K562 (cell line): Measurements from ENCODE around the gene ACTBL2. TPM values are rescaled to one million over a fixed set of nuclear protein-coding genes. Genes with fewer than 3 reads are reported as not detected.

ENCODE experiments used
- ATAC-seq: fragments of 200-7000 bp; cut with Tn5 transposase; 3 replicates; pipeline ENCODE4 v1.9.1; 2020; ENCODE audit warnings: moderate library complexity
- BruUV-seq: library from RNA; stranded (reverse); fragments of 400-500 nt; replicated peaks from 2 replicates; lab custom pipeline; 2021; lab: Mats Ljungman, UMichigan
- CTCF ChIA-PET: fragments of 300-600 bp; formaldehyde crosslinking; extraction: SDS; loops from one replicate; lab custom pipeline; 2021; ENCODE audit warnings: low intra/inter-chr PET ratio; lab: Yijun Ruan, JAX
- POLR2A ChIA-PET: fragments of 300-600, 350-650 bp; sonication (Branson Sonifier 250); formaldehyde crosslinking; extraction: SDS; loops from one replicate; lab custom pipeline; 2021; ENCODE audit warnings: antibody characterized with exemption, inconsistent platforms; lab: Yijun Ruan, JAX
- DNase-seq, 4 experiments: peaks; one replicate each; pipeline versions ENCODE4 v3.0.0 to v3.0.0-alpha.2; 2011 to 2018; ENCODE audit warnings: low spot score in 3 of 4, mixed read lengths in 3 of 4; ENCODE audit errors: extremely low read depth in 1 of 4
- FAIRE-seq: peaks from 2 replicates; lab custom pipeline; 2011; peaks lifted over from hg19 to GRCh38; lab: Jason Lieb, UNC
- H2AFZ ChIP-seq: 2 replicates; pipeline ENCODE4 v1.6.0; 2011; ENCODE audit warnings: low read depth, low read length, control low read depth, inconsistent platforms
- H3K27ac ChIP-seq: fragments of 200-600 bp; 3 replicates; pipeline ENCODE4 v1.8.0; 2011; ENCODE audit warnings: low read depth, mild to moderate bottlenecking, control low read depth, inconsistent platforms, low read length, moderate library complexity, mixed read lengths; ENCODE audit errors: extremely low read depth
- H3K27me3 ChIP-seq, 2 experiments: fragments of 300-600 bp in 1 of 2; 2 replicates in 1 of 2; 3 replicates in 1 of 2; pipeline versions ENCODE4 v1.6.0 to v1.8.0; 2011; ENCODE audit warnings: inconsistent platforms in 2 of 2, low read length in 2 of 2, mild to moderate bottlenecking in 1 of 2, mixed read lengths in 1 of 2, moderate library complexity in 1 of 2; ENCODE audit not compliant: control insufficient read depth in 2 of 2, insufficient read depth in 2 of 2
- H3K36me3 ChIP-seq: fragments of 300-600 bp; 3 replicates; pipeline ENCODE4 v1.8.0; 2011; ENCODE audit warnings: mild to moderate bottlenecking, low read length, inconsistent platforms; ENCODE audit not compliant: control insufficient read depth, insufficient read depth
- H3K4me1 ChIP-seq, 2 experiments: fragments of 200-600 bp in 1 of 2; replicated peaks in 1 of 2; 2 replicates in 1 of 2; 3 replicates in 1 of 2; pipeline versions ENCODE4 v1.5.1 to v1.8.0; 2011; ENCODE audit warnings: inconsistent platforms in 2 of 2, low read length in 2 of 2, mild to moderate bottlenecking in 1 of 2, mixed read lengths in 1 of 2, moderate library complexity in 1 of 2; ENCODE audit not compliant: control insufficient read depth in 2 of 2, insufficient read depth in 2 of 2
- H3K4me2 ChIP-seq: 2 replicates; pipeline ENCODE4 v1.6.1; 2011; ENCODE audit warnings: low read length, control low read depth, inconsistent platforms, mixed read lengths; ENCODE audit not compliant: insufficient read depth
- H3K4me3 ChIP-seq: fragments of 200-600 bp; sonication (generic), shearing (Covaris generic); 2 replicates; pipeline ENCODE4 v1.5.1; 2016; ENCODE audit warnings: control low read depth, inconsistent platforms
- H3K79me2 ChIP-seq: fragments of 200-600 bp; 3 replicates; pipeline ENCODE4 v1.8.0; 2011; ENCODE audit warnings: low read length, inconsistent platforms; ENCODE audit not compliant: control insufficient read depth, insufficient read depth
- H3K9ac ChIP-seq, 2 experiments: 2 replicates each; pipeline versions ENCODE4 v1.6.0 to v1.6.1; 2011; ENCODE audit warnings: low read depth in 2 of 2, low read length in 2 of 2, control low read depth in 1 of 2, inconsistent platforms in 1 of 2, mild to moderate bottlenecking in 1 of 2, mixed read lengths in 1 of 2; ENCODE audit not compliant: insufficient read depth in 1 of 2
- H3K9me1 ChIP-seq: one replicate; pipeline ENCODE4 v1.6.0; 2011; ENCODE audit warnings: inconsistent platforms, mild to moderate bottlenecking, low read length, moderate library complexity; ENCODE audit not compliant: control insufficient read depth, insufficient read depth
- H3K9me3 ChIP-seq: replicated peaks from 2 replicates; pipeline ENCODE4 v1.5.1; 2011; ENCODE audit warnings: low read depth, low read length, inconsistent platforms; ENCODE audit not compliant: control insufficient read depth, insufficient read depth
- H4K20me1 ChIP-seq: replicated peaks from 2 replicates; pipeline ENCODE4 v1.6.1; 2011; ENCODE audit warnings: low read length, inconsistent platforms, mixed read lengths; ENCODE audit not compliant: control insufficient read depth, insufficient read depth
- BRD4 ChIP-seq: fragments of 200-600 bp; sonication (generic); IDR thresholded peaks from 2 replicates; pipeline ENCODE4 v1.6.1; 2017; ENCODE audit warnings: inconsistent platforms
- CBX5 ChIP-seq: IDR thresholded peaks from 2 replicates; pipeline ENCODE4 v1.6.1; 2014; ENCODE audit warnings: low read depth, borderline replicate concordance
- HCFC1 ChIP-seq: IDR thresholded peaks from 2 replicates; pipeline ENCODE4 v1.6.1; 2012; ENCODE audit warnings: low read depth, low read length, improper control_type of control experiment
- KDM4B ChIP-seq, 2 experiments: fragments of 450-650 bp in 1 of 2; sonication (generic) in 1 of 2; IDR thresholded peaks; 2 replicates each; pipeline ENCODE4 v1.6.1; 2016 to 2017; ENCODE audit warnings: borderline replicate concordance in 2 of 2, antibody characterized with exemption in 1 of 2, low read depth in 1 of 2, mild to moderate bottlenecking in 1 of 2
- PCBP2 ChIP-seq: fragments of 200-400 bp; formaldehyde crosslinking; IDR thresholded peaks from 2 replicates; pipeline ENCODE4 v1.6.1; 2018; ENCODE audit warnings: low read length, low read depth, mild to moderate bottlenecking, moderate library complexity; ENCODE audit not compliant: poor library complexity, severe bottlenecking
- TEAD4 ChIP-seq, 2 experiments: sonication (generic) in 1 of 2; formaldehyde crosslinking in 1 of 2; IDR thresholded peaks; 2 replicates each; pipeline versions ENCODE4 v1.6.1 to v1.8.0; 2012 to 2022; ENCODE audit warnings: borderline replicate concordance in 1 of 2, inconsistent platforms in 1 of 2, low read length in 1 of 2, mild to moderate bottlenecking in 1 of 2, missing genetic modification reagents in 1 of 2
- WHSC1 ChIP-seq: IDR thresholded peaks from one replicate; pipeline ENCODE4 v1.6.1; 2012; ENCODE audit warnings: low read length, control low read depth, inconsistent platforms
- ZFP1 ChIP-seq: fragments of 450-650 bp; formaldehyde crosslinking; IDR thresholded peaks from 2 replicates; pipeline ENCODE4 v1.4.0; 2020; ENCODE audit warnings: mild to moderate bottlenecking, mixed read lengths
- ZNF785 ChIP-seq: fragments of 250-450 bp; sonication (Bioruptor Pico); IDR thresholded peaks from 2 replicates; pipeline ENCODE4 v1.4.0; 2020; ENCODE audit warnings: mild to moderate bottlenecking
- WGBS: fragments of 100-300 bp; shearing (Covaris generic); methylation state at CpG from one replicate; pipeline ENCODE4 v1.1.6; 2016; ENCODE audit warnings: low coverage, mixed read lengths; ENCODE audit not compliant: insufficient coverage; ENCODE audit errors: missing lambda C conversion rate; 5-methylcytosine and 5-hydroxymethylcytosine counted together
- in situ Hi-C: fragments of 300-500 bp; cut with MboI; formaldehyde crosslinking; loops from 4 replicates; pipeline ENCODE4 v1.15.0; 2018; ENCODE audit warnings: inconsistent platforms, mixed read lengths
- intact Hi-C: fragments of 100-400 bp; cut with micrococcal nuclease; formaldehyde crosslinking; loops from 2 replicates; pipeline ENCODE4 v1.14.2; 2022
- polyA plus RNA-seq, 8 experiments: library from polyadenylated mRNA; depleted of rRNA in 4 of 8; stranded (reverse) in 5 of 8; unstranded in 3 of 8; fragments of >200 nt; fragmentation: Nextera tagmentation in 2 of 8; fragmentation: Illumina TruSeq in 1 of 8; extraction: Ambion mirVana in 2 of 8; extraction: Trizol in 1 of 8; gene quantifications; 2 replicates each; pipeline versions ENCODE4 v1.2.1 to v1.2.3, GENCODE V29; 2011 to 2014; ENCODE audit warnings: inconsistent platforms in 1 of 8, missing spikeins in 1 of 8
- total RNA-seq, 7 experiments: library from RNA; depleted of rRNA in 6 of 7; stranded (reverse); fragments of >200 nt in 6 of 7; fragmentation: Illumina TruSeq in 2 of 7; extraction: Trizol in 2 of 7; gene quantifications; 2 replicates each; pipeline versions ENCODE4 v1.2.1 to v1.2.3, GENCODE V29; 2011 to 2021; ENCODE audit warnings: low replicate concordance in 1 of 7
- TF ChIP-seq, protein P1 (sequence below): conservative IDR thresholded peaks from 2 replicates; pipeline ENCODE4 v1.6.1; 2011; ENCODE audit warnings: low read depth, mild to moderate bottlenecking, low read length; ENCODE audit not compliant: control insufficient read depth
- TF ChIP-seq, protein P2 (sequence below), 2 experiments: fragments of 450-650 bp; formaldehyde crosslinking in 1 of 2; IDR thresholded peaks; 2 replicates each; pipeline versions ENCODE4 v1.4.0 to v1.6.1; 2014 to 2020; ENCODE audit warnings: mild to moderate bottlenecking in 2 of 2, borderline replicate concordance in 1 of 2, low read depth in 1 of 2
- TF ChIP-seq, protein P3 (sequence below): IDR thresholded peaks from 3 replicates; pipeline ENCODE4 v1.6.1; 2011; ENCODE audit warnings: borderline replicate concordance, mild to moderate bottlenecking; ENCODE audit not compliant: insufficient read length, insufficient read depth

Gene ACTBL2
- total and polyA plus RNA-seq, 9 of the 15 experiments (the other 6 are each of a cell fraction or from before 2014, with no cell fraction given), result not detected

DNA sequence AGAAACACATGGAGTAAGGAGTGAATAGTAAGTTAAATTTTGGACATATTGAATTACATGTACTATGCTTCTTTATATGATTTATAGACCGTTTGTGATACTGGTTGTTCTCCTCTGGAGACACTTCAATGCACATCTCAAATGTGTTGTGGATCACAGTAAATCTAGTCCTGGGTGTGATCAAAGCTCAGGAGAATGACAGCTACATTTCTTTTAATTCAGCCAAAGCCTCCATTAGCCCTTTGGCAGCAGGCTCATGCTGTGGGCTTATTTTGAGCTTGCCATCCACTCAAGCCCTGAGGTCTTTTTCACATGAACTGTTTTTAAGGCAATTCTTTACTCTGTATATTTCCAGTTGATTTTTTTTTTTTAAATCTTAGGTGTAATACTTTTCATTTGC, 34.6 kb upstream of the ACTBL2 start:
- CTCF ChIA-PET, result no interaction called here
- peaks cover 0 to 2% of the 10 kb centered on the region in 2 experiments; a peak in 1 of 5 replicates for H3K27me3 ChIP-seq
- intact Hi-C loops (no loop called here), in situ Hi-C loops (no loop called here)
- no peaks in the 10 kb centered on the region for H3K4me1 ChIP-seq
- H3K9me1 ChIP-seq, result no peaks in the 10 kb centered on the region
- DNase-seq (no peak), ATAC-seq (no peak), FAIRE-seq (no peak)
- TF ChIP-seq CBX5, result no peak
- TF ChIP-seq, protein P1, sequence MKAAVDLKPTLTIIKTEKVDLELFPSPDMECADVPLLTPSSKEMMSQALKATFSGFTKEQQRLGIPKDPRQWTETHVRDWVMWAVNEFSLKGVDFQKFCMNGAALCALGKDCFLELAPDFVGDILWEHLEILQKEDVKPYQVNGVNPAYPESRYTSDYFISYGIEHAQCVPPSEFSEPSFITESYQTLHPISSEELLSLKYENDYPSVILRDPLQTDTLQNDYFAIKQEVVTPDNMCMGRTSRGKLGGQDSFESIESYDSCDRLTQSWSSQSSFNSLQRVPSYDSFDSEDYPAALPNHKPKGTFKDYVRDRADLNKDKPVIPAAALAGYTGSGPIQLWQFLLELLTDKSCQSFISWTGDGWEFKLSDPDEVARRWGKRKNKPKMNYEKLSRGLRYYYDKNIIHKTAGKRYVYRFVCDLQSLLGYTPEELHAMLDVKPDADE, result no peak
- no peak for TF ChIP-seq HCFC1
- TF ChIP-seq, protein P2, sequence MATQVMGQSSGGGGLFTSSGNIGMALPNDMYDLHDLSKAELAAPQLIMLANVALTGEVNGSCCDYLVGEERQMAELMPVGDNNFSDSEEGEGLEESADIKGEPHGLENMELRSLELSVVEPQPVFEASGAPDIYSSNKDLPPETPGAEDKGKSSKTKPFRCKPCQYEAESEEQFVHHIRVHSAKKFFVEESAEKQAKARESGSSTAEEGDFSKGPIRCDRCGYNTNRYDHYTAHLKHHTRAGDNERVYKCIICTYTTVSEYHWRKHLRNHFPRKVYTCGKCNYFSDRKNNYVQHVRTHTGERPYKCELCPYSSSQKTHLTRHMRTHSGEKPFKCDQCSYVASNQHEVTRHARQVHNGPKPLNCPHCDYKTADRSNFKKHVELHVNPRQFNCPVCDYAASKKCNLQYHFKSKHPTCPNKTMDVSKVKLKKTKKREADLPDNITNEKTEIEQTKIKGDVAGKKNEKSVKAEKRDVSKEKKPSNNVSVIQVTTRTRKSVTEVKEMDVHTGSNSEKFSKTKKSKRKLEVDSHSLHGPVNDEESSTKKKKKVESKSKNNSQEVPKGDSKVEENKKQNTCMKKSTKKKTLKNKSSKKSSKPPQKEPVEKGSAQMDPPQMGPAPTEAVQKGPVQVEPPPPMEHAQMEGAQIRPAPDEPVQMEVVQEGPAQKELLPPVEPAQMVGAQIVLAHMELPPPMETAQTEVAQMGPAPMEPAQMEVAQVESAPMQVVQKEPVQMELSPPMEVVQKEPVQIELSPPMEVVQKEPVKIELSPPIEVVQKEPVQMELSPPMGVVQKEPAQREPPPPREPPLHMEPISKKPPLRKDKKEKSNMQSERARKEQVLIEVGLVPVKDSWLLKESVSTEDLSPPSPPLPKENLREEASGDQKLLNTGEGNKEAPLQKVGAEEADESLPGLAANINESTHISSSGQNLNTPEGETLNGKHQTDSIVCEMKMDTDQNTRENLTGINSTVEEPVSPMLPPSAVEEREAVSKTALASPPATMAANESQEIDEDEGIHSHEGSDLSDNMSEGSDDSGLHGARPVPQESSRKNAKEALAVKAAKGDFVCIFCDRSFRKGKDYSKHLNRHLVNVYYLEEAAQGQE (IDR thresholded peaks at IDR 0.05; ENCODE audit: borderline replicate concordance), result no peak
- TF ChIP-seq, protein P2 (CRISPR knock-in tag; IDR thresholded peaks at IDR 0.05; ENCODE audit: low read depth), result no peak
- TF ChIP-seq WHSC1, result no peak
- no peak for TF ChIP-seq TEAD4 (IDR thresholded peaks at IDR 0.05; ENCODE audit: low read length)
- TF ChIP-seq TEAD4 (CRISPR knock-in tag; IDR thresholded peaks at IDR 0.05; ENCODE audit: borderline replicate concordance), result no peak
- no peak for TF ChIP-seq ZFP1 (CRISPR knock-in tag)
- no peak for TF ChIP-seq ZNF785 (CRISPR knock-in tag)
- TF ChIP-seq, protein P3, sequence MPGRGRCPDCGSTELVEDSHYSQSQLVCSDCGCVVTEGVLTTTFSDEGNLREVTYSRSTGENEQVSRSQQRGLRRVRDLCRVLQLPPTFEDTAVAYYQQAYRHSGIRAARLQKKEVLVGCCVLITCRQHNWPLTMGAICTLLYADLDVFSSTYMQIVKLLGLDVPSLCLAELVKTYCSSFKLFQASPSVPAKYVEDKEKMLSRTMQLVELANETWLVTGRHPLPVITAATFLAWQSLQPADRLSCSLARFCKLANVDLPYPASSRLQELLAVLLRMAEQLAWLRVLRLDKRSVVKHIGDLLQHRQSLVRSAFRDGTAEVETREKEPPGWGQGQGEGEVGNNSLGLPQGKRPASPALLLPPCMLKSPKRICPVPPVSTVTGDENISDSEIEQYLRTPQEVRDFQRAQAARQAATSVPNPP, result no peak
- no peak for TF ChIP-seq KDM4B (IDR thresholded peaks at IDR 0.05; ENCODE audit: borderline replicate concordance in 2 of 2, low read depth in 1 of 2)
- TF ChIP-seq PCBP2, result no peak
- TF ChIP-seq BRD4, result no peak
- H3K36me3 ChIP-seq, result no peaks in the 10 kb centered on the region
- H3K27ac ChIP-seq, result no peak overlapping the region
- no peak overlapping the region for H2AFZ ChIP-seq
- POLR2A ChIA-PET, result no interaction called here
- H4K20me1 ChIP-seq, result no peaks in the 10 kb centered on the region
- no peak overlapping the region for H3K4me3 ChIP-seq
- no peaks in the 10 kb centered on the region for H3K79me2 ChIP-seq
- no peak overlapping the region for H3K4me2 ChIP-seq
- no TSS peak for BruUV-seq
- no peak overlapping the region for H3K9ac ChIP-seq
- no peaks in the 10 kb centered on the region for H3K9me3 ChIP-seq
- WGBS, result 0% methylated on average over 1 of the region's 1 CpG
